GM19099 (cell line): ENCODE data around the gene NAA50.

ENCODE experiments used
- POLR2A ChIP-seq: IDR thresholded peaks from 3 replicates; pipeline ENCODE4 v1.6.1; 2011; ENCODE audit warnings: low read depth; ENCODE audit not compliant: insufficient read length; ENCODE audit errors: extremely low read depth

NAA50 gene

GRCh38 chr3:113751141-113751540, 5.1 kb upstream of the NAA50 start:
- no peak for TF ChIP-seq POLR2A

DNA sequence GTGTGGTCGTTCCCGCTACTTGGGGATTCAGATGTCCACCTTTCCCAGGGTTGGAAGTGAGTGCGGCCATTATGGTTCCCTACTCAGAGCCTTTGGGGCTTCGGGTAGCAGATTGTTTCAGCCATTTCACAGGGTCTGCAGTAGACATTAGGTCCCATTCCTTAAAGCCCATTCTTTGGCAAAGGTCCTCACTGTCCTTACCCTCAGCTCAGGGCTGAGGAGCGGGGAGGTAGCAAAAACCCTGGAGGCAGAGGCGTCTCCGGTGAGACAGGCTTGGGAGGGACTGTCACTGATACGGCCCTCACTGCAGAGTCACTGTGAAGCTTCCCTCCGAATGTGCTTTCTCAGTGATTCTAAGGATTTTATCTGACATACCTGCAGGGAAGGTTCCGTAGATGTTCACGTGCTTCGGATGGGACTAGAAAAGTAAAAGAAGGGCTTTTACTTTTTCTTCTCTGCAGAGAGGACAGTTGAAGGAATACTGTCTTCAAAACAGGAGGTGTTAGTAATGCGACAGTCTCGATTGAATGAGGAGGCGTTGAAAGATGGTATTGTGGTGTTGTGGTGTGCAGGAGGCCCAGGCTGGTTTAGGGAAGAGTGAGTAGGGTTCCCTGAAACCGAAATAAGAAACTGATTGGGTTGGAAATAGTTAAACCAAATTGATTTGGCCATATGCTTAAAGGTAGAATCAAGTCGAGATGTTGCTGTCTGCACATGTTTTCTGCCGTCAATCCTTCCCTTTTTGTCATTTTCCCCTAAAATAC, 1.4 kb upstream of the NAA50 start:
- TF ChIP-seq POLR2A: no peak

DNA sequence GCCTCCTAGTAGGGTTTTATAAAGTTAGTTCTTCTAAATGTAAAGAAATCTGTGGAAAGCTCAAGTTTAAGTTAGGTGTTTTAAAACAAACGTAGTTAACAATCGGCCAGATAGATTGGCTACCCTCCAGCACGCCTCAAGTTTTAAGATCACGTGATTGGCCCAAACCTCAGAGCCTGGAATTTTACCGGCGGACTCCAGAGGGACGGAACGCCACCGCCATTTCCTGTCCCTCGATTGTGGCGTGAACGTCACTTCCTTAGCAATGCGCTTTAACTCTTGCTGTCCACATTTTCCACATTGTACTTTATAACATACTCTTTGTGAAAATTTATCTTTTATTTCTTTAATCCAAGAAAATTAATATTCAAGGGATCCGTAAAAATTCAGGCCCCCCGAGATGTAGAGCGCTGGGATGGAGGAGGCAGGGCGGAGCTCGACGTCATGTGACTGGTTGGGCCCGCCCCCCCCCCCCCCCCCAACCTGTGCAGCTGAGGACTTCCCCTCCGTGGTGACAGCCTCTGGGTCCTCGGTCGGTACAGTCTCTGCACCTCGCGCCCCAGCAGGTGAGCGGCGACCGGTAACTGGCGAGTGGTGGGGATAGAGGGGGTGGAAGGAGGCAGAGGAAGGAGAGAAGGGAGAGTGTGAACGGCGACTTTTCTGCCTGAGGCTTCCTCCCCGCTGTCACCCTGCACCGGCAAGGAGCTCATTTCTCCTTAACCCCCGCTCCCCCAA, 666 bp upstream of the NAA50 start, which contains the start of gene ATP6V1A:
Gene ATP6V1A (plus strand): TSS at position 488 of the 735 bp plus-strand sequence. CDS start 31,719 bp downstream, outside the sequence.
- peak; percentile 51 for TF ChIP-seq POLR2A

DNA sequence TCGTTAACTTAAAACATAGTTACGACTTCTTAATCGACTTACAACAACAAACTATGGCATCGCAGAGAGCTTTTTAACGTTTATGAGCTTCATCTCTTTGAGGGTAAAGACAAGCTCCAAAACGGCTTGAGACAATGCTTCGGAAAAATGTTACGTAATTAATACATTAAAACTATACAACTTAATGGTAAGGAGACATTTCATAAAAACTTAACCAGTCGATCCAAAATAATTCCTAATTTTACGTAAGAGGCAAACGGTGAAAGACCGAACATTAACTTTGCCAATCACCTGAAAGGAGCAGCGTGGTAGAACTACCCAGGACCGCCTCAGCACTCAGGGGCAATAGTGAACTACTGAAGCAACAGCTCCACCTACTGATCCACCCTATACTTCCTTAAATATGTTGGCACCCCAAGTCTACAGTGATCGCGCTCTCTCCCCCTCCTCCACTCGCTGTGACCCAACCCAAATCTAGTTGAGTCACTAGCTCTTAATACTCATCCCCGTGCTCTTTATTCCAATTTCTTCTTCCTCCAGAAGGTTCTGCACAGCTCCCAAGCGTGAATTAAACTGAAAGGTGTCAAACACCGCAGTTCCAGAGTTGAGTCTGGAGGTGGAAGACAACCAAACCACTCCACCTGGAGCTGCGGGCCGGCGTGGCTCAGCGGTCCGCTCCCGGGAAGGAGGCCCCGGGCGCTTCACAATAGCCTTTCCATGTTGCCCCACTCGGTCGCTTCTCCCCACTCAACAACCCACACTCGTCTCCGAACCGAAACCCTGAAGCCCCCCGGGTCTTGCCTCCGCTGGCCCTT, 901 bp downstream of the NAA50 start:
- no peak for TF ChIP-seq POLR2A

DNA sequence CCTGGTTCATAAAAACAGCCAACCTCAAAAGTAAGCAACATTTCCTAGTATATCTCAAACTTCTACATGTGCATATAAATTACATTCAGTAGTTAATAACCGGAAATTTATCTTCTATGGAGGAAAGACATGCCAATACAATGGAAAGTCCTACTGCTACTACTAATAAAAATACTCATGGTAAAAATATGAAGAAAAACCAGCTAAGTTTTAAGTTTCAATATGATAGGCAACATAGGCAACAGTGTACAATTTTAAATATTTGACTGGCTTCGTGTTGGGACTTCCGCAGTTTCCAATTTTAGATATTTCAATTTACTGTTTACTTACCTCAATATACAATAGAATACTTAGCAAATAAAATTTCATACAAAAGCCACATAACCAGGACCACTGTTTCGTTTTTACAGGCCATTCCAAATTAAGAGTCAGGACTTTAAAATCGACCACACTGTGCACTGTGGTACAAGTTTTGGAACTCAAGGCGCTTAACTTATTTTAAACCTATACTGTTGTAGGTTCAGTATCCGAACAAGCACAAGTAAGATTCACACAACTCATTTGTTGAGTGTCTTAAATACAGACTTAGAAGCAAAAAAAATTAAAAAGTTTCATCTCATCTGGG, 2.9 kb downstream of the NAA50 start:
- TF ChIP-seq POLR2A: no peak

DNA sequence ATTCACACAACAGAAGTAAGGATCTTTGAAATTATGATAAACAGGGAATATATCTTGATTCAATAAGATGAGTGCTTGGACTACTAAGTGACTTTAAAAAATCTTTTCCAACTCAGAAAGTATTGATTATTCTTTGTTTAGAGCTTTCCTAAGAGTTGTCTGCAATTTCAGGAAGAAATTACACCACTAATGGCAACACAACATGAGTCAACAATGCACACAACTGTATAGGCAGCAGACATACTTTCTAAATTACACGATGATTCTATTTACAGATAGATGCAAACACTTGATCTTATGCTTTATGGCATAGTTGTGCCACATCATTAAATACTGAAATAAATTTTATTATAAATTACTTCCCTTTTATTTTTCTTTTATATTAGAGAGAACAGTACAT, 4.4 kb downstream of the NAA50 start:
- no peak for TF ChIP-seq POLR2A

GRCh38 chr3:113741086-113741485, 5.0 kb downstream of the NAA50 start:
- TF ChIP-seq POLR2A: no peak

- TF ChIP-seq POLR2A: no peak
These were observed 9.4 kb downstream of the NAA50 start for GRCh38 chr3:113736548-113737089.

DNA sequence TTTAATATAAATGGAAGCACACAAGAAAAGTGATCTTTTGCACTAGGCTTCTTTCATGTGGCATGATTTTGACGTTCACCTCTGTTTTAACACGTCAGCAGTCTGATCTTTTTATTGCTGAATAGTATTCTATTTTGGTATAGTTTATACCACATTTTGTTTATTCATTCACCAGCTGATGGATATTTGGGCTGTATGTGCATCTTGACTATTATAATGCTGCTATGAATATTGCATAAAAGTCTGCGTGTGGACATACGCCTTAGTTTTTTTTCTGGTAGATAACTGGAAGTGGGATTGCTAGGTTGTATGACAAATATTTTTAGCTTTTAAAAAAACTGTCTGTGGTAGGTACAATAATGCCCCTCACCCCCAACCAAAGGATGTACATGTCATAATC, 14.4 kb downstream of the NAA50 start:
- TF ChIP-seq POLR2A: no peak

- no peak for TF ChIP-seq POLR2A
These were observed 15.5 kb downstream of the NAA50 start for GRCh38 chr3:113730550-113730949.

DNA sequence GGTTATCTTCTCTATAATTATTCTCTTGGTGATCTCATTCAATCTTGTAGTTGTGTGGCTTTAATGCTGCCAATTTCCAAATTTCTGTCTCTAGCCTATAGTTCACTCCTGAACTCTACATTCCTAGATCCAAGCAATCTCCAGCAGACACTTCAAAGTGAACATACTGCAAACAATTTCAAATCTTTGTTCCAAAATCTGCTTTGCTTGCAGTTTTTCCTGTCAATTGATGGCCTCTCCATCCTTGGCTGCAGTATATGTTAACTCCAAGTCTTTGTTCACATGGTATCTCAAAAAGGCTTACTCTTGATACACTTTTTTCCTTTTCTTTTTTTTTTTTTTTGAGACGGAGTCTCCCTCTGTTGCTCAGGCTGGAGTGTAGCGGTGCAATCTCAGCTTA, 17.4 kb downstream of the NAA50 start:
- TF ChIP-seq POLR2A: no peak

DNA sequence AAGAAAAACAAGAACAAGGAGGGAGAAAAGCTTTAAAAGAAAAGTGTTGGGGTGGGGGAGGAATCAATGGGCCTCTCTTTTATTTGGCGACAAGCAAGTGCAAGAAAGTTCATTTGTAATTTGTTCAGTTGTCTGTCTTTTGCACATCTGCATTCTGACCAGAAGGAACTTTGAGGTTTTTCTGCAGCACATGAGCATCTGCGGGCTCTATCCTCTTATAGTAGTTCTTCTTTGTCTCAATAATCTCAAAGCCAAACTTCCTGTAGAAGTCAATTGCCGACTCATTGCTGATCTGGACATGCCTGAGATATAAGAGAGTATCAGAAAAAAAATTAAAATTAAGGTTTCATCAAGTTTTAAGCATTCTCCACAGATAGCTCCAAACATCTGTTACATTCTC, 24.4 kb downstream of the NAA50 start:
- no peak for TF ChIP-seq POLR2A

DNA sequence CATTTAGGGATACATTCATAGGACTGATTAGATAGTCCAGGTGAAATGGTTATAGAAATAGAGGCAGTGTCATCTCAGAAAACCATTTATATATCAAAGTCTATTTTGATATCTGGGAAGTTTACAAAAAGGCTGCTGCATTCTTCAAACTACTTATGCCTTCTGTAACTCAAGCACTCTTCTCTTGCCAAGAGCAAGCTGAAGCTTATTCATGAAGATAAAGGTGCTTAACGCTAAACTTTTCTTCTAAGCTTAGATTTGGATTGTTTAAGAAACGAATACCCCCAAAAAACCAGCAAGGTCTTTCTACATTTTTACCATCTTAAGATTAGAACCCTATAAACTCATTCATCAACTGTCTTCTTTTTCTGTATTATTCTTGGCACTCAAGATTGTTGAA, 26.3 kb downstream of the NAA50 start:
- TF ChIP-seq POLR2A: no peak

GRCh38 chr3:113719294-113719693, 26.8 kb downstream of the NAA50 start:
- no peak for TF ChIP-seq POLR2A

DNA sequence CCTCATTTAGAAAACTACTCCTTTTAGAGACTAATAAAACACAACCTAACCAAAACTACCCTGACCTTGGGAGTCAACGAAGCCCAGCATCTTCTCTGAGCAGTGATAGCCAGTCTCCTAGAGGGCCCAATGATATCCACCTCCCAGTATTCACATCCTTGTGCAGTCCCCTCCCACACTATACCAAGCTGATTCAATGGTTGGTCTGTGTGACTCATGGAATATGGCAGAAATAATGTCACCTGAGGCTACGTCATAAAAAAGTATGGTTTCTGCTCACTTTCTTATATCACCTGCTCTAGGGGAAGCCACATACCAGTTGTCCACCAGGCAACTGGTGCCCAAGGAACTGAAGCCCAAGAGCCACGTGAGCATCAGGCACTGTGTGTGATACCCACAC, 28.2 kb downstream of the NAA50 start:
- TF ChIP-seq POLR2A: no peak
